GM19328 (cell line): Measurements from ENCODE around the gene MMP25.
"Not testable (repeated sequence)": the region's sequence is repeated elsewhere in the genome, so short reads cannot be mapped to it uniquely, and the experiment has no call there.

Experiments
- ATAC-seq: cut with Tn5 transposase; IDR thresholded peaks from one replicate; pipeline ENCODE4 v1.9.1; 2021; ENCODE audit warnings: mild to moderate bottlenecking, moderate library complexity; ENCODE audit not compliant: unreplicated experiment

MMP25 gene

GRCh38 chr16:3028716-3029319 is 17.5 kb upstream of the MMP25 start:
- no peak for ATAC-seq

DNA sequence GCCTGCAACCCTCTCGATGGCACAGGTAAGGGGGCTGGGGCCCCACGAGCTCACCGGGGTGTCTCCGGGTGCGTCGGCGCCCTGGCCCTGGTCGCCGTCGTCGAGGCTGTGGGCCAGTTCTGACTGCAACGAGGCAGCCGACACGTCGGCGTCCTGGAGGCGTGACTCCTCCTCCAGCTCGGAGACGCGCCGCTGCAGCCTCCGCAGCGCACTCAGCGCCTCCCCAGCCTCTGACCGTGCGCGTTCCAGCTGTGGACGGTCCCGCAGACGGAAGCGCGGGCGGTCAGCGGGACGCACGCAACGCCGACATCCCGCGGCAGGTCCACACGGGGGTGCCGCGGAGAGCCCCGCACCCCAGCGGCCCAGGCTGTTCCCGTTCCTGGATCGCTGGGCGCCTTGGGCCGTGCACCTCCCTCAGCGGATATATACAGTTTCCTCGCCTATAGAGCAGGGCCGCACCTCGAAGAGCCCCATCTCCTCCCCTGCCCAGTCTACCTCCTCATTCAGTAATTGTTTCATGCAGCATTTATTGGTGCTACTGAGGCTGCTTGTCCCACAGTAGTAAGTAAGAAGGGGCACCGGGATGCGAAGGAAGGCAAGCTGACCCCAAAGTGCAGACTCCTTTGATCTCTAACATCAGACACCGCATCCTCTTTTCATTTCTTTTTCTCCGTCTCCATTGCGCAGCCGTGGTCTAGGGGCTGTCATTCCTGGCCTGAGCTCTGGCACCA is 16.7 kb upstream of the MMP25 start:
- ATAC-seq = no peak

DNA sequence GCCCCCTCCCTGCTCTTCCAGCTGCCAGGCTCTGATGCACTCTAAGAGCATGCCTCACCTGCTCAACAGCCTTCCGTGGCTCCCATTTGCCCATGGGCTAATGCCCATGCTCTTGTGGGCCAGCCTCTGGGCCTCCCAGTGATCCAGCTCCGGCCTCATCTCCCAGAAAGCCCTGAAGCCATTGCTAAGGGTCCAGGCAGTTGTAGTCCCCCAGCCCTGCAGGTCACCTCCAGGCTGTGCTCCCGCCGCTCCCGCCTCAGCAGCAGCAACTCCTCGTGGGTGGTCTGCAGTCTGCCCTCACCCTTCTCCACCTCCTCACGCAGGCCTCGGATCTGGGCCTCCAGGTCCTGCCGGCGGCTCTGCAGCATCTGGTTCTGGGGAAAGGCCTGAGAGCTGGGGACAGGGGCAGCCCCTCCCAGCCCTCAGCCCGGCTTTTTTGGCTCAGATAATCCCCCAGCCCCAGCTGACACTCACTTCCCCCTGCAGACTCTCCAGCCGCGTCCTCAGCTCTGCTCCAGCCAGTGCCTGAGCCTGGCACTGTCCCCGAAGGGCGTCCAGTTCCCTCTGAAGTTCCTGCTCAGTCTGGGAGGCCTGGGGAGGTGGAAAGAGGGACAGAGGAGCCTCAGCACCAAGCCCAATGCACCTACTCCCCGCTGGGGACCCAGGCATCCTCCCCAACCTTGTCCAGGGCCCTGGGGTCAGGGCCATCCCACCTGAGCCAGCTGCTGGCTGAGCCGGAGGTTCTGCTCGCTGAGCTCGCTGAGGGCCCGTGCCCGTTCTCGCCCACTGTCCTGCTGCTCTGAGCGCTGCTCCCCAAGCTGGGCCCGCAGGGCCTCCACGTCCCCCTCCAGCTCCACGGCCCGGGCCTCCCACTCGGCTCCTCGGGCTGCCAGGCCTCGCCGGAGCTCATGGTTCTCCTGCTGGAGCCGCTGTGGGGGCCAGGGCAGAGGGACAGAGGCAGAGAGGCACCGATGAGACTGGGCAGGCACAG is 15.8 kb upstream of the MMP25 start:
- no peak for ATAC-seq

DNA sequence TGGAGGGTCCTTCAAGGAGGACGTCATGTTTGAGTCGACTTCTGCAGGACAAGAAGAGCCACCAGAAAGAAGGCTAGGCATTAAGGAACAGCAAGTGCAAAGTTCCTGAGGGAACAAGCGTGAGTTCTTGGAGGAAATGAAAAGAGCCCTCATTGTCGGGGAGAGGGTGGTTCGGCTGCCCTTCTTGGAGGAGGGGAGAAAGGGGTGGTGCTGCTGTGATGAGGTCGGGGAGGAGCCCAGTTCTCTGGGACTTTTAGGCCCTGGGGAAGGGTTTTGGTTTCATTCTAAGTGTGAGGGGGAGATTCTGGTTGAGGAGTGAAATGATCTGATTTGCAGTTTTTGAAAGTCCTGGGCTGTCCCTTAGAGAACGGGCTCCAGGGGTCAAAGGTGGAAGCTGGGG is 13.7 kb upstream of the MMP25 start:
- no peak for ATAC-seq

GRCh38 chr16:3035289-3035971 is 10.9 kb upstream of the MMP25 start:
- ATAC-seq = no peak

GRCh38 chr16:3035972-3036725 is 10.2 kb upstream of the MMP25 start:
- ATAC-seq = no peak

GRCh38 chr16:3036726-3037315 is 9.5 kb upstream of the MMP25 start, which contains the start of gene BICDL2:
BICDL2 (minus strand) TSS chr16:3036944; CDS start chr16:3035496, 1,448 bp downstream.
- ATAC-seq = no peak

GRCh38 chr16:3038256-3038655 is 8.1 kb upstream of the MMP25 start:
- no peak for ATAC-seq

- ATAC-seq = no peak
These were observed 7.5 kb upstream of the MMP25 start for GRCh38 chr16:3038896-3039295.

GRCh38 chr16:3042376-3042775 is 4.0 kb upstream of the MMP25 start:
- ATAC-seq = no peak

GRCh38 chr16:3044708-3045107 is 1.7 kb upstream of the MMP25 start:
- no peak for ATAC-seq

DNA sequence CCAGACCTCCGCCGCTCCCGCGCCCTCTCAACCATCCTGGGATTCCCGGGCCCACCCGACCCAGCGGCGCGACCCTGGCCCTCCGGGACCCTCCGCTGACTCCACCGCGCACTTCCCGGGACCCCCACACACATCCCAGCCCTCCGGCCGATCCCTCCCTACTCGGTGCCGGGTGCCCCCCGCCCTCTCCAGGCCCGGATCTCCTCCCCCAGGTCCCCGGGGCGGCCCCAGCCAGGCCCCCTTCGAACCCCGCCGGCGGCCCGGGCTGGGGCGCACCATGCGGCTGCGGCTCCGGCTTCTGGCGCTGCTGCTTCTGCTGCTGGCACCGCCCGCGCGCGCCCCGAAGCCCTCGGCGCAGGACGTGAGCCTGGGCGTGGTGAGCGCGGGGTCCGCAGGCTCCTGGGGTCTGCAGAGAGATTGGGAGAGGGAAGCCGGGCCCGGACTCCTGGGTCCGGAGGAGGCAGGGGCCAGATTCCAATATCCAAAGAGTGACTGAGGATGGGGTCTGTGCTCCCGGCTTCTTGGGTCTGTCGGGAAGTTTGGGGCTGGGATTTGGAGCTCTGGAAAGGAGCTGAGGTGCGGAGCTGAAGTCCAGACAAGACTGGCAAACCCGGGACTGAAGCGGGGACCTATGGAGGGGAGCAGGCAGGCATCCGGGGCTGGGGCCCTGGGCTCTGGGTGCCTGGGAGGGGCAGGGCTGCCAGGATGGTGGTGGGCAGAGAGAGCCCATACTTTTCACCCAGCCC is 453 bp downstream of the MMP25 start:
- no peak for ATAC-seq

DNA sequence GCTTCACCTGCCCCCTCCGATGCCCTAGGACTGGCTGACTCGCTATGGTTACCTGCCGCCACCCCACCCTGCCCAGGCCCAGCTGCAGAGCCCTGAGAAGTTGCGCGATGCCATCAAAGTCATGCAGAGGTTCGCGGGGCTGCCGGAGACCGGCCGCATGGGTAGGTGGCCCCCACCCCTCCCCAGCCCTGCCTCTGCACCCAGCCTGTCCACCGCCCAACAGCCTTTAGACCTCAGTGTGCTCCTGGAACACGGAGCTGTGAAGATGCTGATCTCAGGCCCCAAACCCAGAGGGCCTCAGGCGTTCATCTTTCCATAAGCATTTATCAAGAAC is 993 bp downstream of the MMP25 start:
- no peak for ATAC-seq

DNA sequence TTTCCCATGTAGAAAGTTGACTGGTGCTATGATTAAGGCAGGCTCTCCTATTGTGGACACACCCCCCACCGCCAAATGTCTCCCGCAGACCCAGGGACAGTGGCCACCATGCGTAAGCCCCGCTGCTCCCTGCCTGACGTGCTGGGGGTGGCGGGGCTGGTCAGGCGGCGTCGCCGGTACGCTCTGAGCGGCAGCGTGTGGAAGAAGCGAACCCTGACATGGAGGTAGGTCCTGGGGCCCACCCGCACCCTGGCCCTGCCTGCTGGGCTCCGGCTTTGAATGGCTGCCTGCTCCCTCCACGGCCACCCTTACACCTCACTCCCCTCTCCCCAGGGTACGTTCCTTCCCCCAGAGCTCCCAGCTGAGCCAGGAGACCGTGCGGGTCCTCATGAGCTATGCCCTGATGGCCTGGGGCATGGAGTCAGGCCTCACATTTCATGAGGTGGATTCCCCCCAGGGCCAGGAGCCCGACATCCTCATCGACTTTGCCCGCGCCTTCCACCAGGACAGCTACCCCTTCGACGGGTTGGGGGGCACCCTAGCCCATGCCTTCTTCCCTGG is 3.6 kb downstream of the MMP25 start:
- ATAC-seq = no peak

- no peak for ATAC-seq
These were observed 4.1 kb downstream of the MMP25 start for GRCh38 chr16:3050487-3050886.

- ATAC-seq = no peak
These were observed 4.6 kb downstream of the MMP25 start for GRCh38 chr16:3051009-3051408.

DNA sequence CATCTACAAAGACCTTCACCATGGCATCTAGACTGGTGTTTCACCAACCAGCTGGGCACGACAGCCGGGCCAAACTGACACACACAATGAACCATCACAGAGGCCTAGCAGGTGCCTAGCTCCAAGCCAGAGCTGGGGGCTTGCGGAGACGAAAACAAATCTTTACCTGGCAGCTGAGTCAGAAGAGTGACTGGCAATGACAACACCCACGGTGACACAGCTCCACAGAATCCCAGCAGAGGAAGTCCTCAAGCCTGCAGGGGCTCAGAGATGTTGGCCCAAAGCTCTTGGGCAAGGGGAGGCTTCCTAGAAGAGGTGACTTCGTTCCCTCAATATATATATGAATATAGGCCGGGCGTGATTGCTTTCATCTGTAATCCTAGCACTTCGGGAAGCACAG is 5.1 kb downstream of the MMP25 start:
- ATAC-seq = no peak

GRCh38 chr16:3052571-3053329 is 6.4 kb downstream of the MMP25 start:
- ATAC-seq = not testable (repeated sequence)
